Measurements from ENCODE around the gene SNX8. TPM values are rescaled to one million over a fixed set of nuclear protein-coding genes. Genes with fewer than 3 reads are reported as not detected.

SNX8 gene
- total and polyA plus RNA-seq, 7 experiments from 2014 or later = 4.7 to 31.5 (median 9.4) TPM

- H3K27ac Mint-ChIP-seq = no peak overlapping the region
- H3K36me3 Mint-ChIP-seq = peaks cover under 1 to 39% (median 5%) of the 10 kb centered on the region in 5 donors
- POLR2A ChIA-PET = no interaction called here
These were observed 111.1 kb downstream of the SNX8 start for GRCh38 chr7:2202901-2203765.

GRCh38 chr7:2202361-2202761 lies 111.9 kb downstream of the SNX8 start:
- Histone ChIP-seq H3K4me3 (ENCODE audit: low read length) (no peak overlapping the region), H3K27ac (ENCODE audit: low read depth, low read length) (no peak overlapping the region), H3K36me3 (ENCODE audit: control insufficient read depth in 2 of 3, insufficient read depth in 3 of 3, low read length in 3 of 3) (peaks cover 0 to 31% (median 3%) of the 10 kb centered on the region in 3 experiments), H3K9me3 (ENCODE audit: control insufficient read depth in 2 of 3, low read length in 3 of 3) (no peaks in the 10 kb centered on the region), H3K27me3 (ENCODE audit: control insufficient read depth in 2 of 2, insufficient read depth in 2 of 2, low read length in 2 of 2) (no peaks in the 10 kb centered on the region), H3K4me1 (ENCODE audit: control insufficient read depth in 2 of 2, insufficient read depth in 2 of 2, low read length in 2 of 2) (no peaks in the 10 kb centered on the region)
- peaks cover 0 to 3% (median 0%) of the 10 kb centered on the region in 11 donors for H3K9me3 Mint-ChIP-seq
- no peak for DNase-seq
- H3K27me3 Mint-ChIP-seq = no peaks in the 10 kb centered on the region
- H3K27ac Mint-ChIP-seq = no peak overlapping the region
- CTCF ChIA-PET = no interaction called here
- peaks cover 3 to 36% (median 7%) of the 10 kb centered on the region in 5 donors for H3K36me3 Mint-ChIP-seq
- intact Hi-C loops (cut with micrococcal nuclease) = no loop called here
- peaks cover 0 to 3% (median 0%) of the 10 kb centered on the region in 7 donors for H3K4me1 Mint-ChIP-seq
- POLR2A ChIA-PET = interaction anchor here (0.6 kb wide), 1 partner anchor 447 kb away, joined by 3 read pairs; no protein-coding TSS in a partner anchor
- no peak for ATAC-seq
- H3K4me3 Mint-ChIP-seq = no peak overlapping the region

More at GRCh38 chr7:2202901-2203765, 111.1 kb downstream of the SNX8 start:
- Mint-ChIP-seq H3K9me3 (no peaks in the 10 kb centered on the region), H3K27me3 (no peaks in the 10 kb centered on the region), H3K4me1 (no peaks in the 10 kb centered on the region), H3K4me3 (no peak overlapping the region)
- intact Hi-C loops (cut with micrococcal nuclease) = no loop called here
- CTCF ChIA-PET = interaction anchor here (0.6 to 0.7 kb wide), 3 partner anchors 63 to 197 kb away, joined by 3 read pairs; no protein-coding TSS in a partner anchor
- no peak for ATAC-seq
- Histone ChIP-seq H3K4me3 (ENCODE audit: low read length) (no peak overlapping the region), H3K9me3 (ENCODE audit: control insufficient read depth in 2 of 3, low read length in 3 of 3) (no peaks in the 10 kb centered on the region), H3K4me1 (ENCODE audit: control insufficient read depth in 2 of 2, insufficient read depth in 2 of 2, low read length in 2 of 2) (no peaks in the 10 kb centered on the region), H3K27ac (ENCODE audit: low read depth, low read length) (no peak overlapping the region), H3K27me3 (ENCODE audit: control insufficient read depth in 2 of 2, insufficient read depth in 2 of 2, low read length in 2 of 2) (no peaks in the 10 kb centered on the region), H3K36me3 (ENCODE audit: control insufficient read depth in 2 of 3, insufficient read depth in 3 of 3, low read length in 3 of 3) (peaks cover 0 to 35% (median 3%) of the 10 kb centered on the region in 3 experiments)
- DNase-seq = no peak

Small RNA genes within 50 kb of the gene (microRNA-seq; reads per million reads assigned to microRNA genes)
- gene MIR6836 (ENCODE audit: borderline microRNAs expressed) = not detected

Other genes starting within 250 kb of the SNX8 start
- 100 to 1,000 TPM; 112 to 141 (median 125) TPM for gene MAD1L1, start 81.5 kb downstream of the SNX8 start, total RNA-seq
- 100 to 1,000 TPM; 269 to 314 TPM for gene MAD1L1, start 81.5 kb downstream of the SNX8 start, polyA plus RNA-seq
- 10 to 100 TPM in 3 of 5 experiments, 1 to 10 TPM in 2; 7.1 to 30.7 (median 20.0) TPM for gene MRM2, start 72.2 kb downstream of the SNX8 start, total RNA-seq
- gene MRM2, start 72.2 kb downstream of the SNX8 start, polyA plus RNA-seq = 10 to 100 TPM; 37.8 to 58.3 TPM
- gene NUDT1, start 72.2 kb downstream of the SNX8 start, total RNA-seq = 10 to 100 TPM; 14.0 to 77.7 (median 22.6) TPM
- 10 to 100 TPM; 60.1 to 61.1 TPM for gene NUDT1, start 72.2 kb downstream of the SNX8 start, polyA plus RNA-seq
- 100 to 1,000 TPM; 127 to 189 (median 158) TPM for gene EIF3B, start 40.4 kb upstream of the SNX8 start, total RNA-seq
- gene EIF3B, start 40.4 kb upstream of the SNX8 start, polyA plus RNA-seq = 100 to 1,000 TPM in 1 of 2 donors, 10 to 100 TPM in 1; 78.0 to 157 TPM
- gene CHST12, start 89.2 kb upstream of the SNX8 start, total RNA-seq = 10 to 100 TPM; 13.3 to 41.6 (median 24.3) TPM
- gene CHST12, start 89.2 kb upstream of the SNX8 start, polyA plus RNA-seq = 10 to 100 TPM in 1 of 2 donors, 1 to 10 TPM in 1; 8.1 to 16.8 TPM
- not detected for gene GRIFIN, start 162.0 kb upstream of the SNX8 start, total RNA-seq
- not detected for gene GRIFIN, start 162.0 kb upstream of the SNX8 start, polyA plus RNA-seq
- gene LFNG, start 205.3 kb upstream of the SNX8 start, total RNA-seq = 100 to 1,000 TPM; 114 to 246 (median 151) TPM
- gene LFNG, start 205.3 kb upstream of the SNX8 start, polyA plus RNA-seq = 1 to 10 TPM; 1.2 to 2.3 TPM
- 10 to 100 TPM; 24.6 to 45.5 (median 37.0) TPM for gene BRAT1, start 241.1 kb upstream of the SNX8 start, total RNA-seq
- gene BRAT1, start 241.1 kb upstream of the SNX8 start, polyA plus RNA-seq = 10 to 100 TPM; 23.4 to 58.9 TPM
- 10 to 100 TPM in 1 of 5 experiments, 1 to 10 TPM in 4; 4.8 to 10.4 (median 7.5) TPM for gene IQCE, start 244.5 kb upstream of the SNX8 start, total RNA-seq
- 1 to 10 TPM; 1.6 to 1.9 TPM for gene IQCE, start 244.5 kb upstream of the SNX8 start, polyA plus RNA-seq